Measurements from ENCODE around the gene PADI1. TPM values are rescaled to one million over a fixed set of nuclear protein-coding genes. Genes with fewer than 3 reads are reported as not detected.

The PADI1 gene
- total RNA-seq, 4 donors from 2014 or later: 4.0 to 57.3 (median 9.1) TPM

DNA sequence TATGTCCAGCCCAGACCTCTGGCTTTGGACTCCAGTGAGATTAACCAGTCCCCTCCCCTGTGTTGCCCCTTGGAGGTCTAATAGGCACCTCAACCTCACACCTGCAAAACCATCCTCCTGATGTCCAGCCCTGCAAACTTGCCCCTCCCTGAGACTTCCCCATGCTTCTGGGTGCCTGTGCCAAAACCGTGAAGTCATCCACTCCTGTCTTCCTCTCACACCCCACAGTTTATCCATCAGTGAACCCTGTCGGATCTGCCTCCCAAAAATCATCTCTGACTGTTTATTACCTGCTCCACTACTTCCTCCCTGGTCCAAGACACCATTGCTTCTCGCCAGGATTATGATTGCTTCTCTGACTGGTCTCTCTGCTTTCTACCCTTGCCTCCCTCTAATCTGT, 31.7 kb upstream of the PADI1 start:
- H3K27ac ChIP-seq: no peak overlapping the region
- H3K4me3 ChIP-seq: no peak overlapping the region
- TF ChIP-seq POLR2AphosphoS5 (IDR thresholded peaks at IDR 0.05): no peak
- no peak for TF ChIP-seq POLR2A (IDR thresholded peaks at IDR 0.05)
- TF ChIP-seq EP300 (IDR thresholded peaks at IDR 0.05): no peak
- TF ChIP-seq, protein P1, sequence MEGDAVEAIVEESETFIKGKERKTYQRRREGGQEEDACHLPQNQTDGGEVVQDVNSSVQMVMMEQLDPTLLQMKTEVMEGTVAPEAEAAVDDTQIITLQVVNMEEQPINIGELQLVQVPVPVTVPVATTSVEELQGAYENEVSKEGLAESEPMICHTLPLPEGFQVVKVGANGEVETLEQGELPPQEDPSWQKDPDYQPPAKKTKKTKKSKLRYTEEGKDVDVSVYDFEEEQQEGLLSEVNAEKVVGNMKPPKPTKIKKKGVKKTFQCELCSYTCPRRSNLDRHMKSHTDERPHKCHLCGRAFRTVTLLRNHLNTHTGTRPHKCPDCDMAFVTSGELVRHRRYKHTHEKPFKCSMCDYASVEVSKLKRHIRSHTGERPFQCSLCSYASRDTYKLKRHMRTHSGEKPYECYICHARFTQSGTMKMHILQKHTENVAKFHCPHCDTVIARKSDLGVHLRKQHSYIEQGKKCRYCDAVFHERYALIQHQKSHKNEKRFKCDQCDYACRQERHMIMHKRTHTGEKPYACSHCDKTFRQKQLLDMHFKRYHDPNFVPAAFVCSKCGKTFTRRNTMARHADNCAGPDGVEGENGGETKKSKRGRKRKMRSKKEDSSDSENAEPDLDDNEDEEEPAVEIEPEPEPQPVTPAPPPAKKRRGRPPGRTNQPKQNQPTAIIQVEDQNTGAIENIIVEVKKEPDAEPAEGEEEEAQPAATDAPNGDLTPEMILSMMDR (IDR thresholded peaks at IDR 0.05): no peak
- peaks cover 10% of the 10 kb centered on the region for H3K27me3 ChIP-seq
- H3K36me3 ChIP-seq: no peaks in the 10 kb centered on the region
- no peaks in the 10 kb centered on the region for H3K4me1 ChIP-seq
- DNase-seq (ENCODE audit: low spot score in 2 of 2): no peak
- 46% methylated on average over 3 of the region's 3 CpGs for WGBS
- H3K9me3 ChIP-seq: no peaks in the 10 kb centered on the region

DNA sequence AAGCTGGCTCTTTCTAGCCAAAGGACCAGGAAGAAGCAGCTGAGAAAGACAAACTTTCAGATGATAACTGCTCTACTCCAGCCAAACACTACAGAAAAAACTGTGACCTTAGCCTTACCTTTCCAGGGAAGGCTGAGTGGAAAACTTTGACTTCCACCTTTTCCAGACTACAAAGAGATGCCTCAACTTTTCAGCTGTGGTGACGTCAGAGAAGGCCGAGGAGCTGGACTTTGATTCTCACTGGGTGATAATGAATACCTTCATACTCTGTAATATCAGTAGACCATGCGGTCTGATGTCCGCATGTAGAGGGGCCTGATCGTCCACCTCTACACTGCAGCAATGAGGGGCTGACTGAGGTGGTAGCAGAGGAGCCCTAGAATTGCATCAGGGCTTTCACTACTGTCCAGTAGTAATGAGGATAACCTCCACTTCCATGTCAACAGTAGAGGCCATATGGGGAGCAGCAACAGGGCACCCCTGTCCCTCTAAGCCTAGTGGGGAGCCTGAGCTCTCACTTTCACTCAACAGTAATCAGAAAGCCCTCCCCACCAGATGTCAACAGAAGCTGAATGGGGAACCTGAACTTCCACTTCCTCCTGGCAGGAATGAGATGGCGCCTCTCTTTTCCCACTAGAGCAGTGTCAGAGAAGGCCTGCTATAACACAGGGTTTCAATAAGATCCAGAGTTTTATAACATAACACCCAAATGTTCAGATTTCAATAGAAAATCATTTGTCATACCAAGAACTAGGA, 28.4 kb upstream of the PADI1 start:
- Histone ChIP-seq H3K27me3 (peaks cover 8% of the 10 kb centered on the region), H3K4me1 (no peaks in the 10 kb centered on the region), H3K4me3 (no peak overlapping the region), H3K27ac (no peak overlapping the region), H3K9me3 (no peaks in the 10 kb centered on the region), H3K36me3 (no peaks in the 10 kb centered on the region)
- TF ChIP-seq EP300 (IDR thresholded peaks at IDR 0.05) (no peak), POLR2AphosphoS5 (IDR thresholded peaks at IDR 0.05) (no peak), POLR2A (IDR thresholded peaks at IDR 0.05) (no peak)
- TF ChIP-seq, protein P1 (IDR thresholded peaks at IDR 0.05): no peak
- WGBS: 83% methylated on average over 6 of the region's 6 CpGs
- peak in 1 of 2 donors; percentile 18 for DNase-seq (ENCODE audit: low spot score in 2 of 2)

DNA sequence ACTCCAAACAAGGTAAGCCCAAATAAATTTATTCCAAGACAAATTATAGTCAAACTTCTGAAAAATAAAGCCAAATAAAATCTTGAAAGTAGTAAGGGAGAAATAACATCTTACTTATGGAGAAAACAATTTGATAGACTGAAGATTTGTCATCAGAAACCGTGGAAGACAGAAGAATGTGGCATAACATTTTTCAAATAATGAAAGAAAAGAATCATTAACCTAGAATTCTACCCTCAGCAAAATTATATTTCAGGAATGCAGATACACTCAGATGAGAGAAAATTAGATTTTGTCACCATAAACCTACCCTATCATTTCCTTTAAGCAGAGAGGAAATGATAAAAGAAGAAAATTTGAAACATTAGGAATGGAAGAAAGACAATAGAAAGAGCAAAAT, 27.3 kb upstream of the PADI1 start:
- no peaks in the 10 kb centered on the region for H3K9me3 ChIP-seq
- no peak overlapping the region for H3K27ac ChIP-seq
- WGBS: 48% methylated on average over 1 of the region's 1 CpG
- DNase-seq (ENCODE audit: low spot score in 2 of 2): no peak
- peaks cover 8% of the 10 kb centered on the region for H3K27me3 ChIP-seq
- TF ChIP-seq, protein P1 (IDR thresholded peaks at IDR 0.05): no peak
- TF ChIP-seq POLR2AphosphoS5 (IDR thresholded peaks at IDR 0.05) (no peak), EP300 (IDR thresholded peaks at IDR 0.05) (no peak), POLR2A (IDR thresholded peaks at IDR 0.05) (no peak)
- no peaks in the 10 kb centered on the region for H3K4me1 ChIP-seq
- no peak overlapping the region for H3K4me3 ChIP-seq
- no peaks in the 10 kb centered on the region for H3K36me3 ChIP-seq

DNA sequence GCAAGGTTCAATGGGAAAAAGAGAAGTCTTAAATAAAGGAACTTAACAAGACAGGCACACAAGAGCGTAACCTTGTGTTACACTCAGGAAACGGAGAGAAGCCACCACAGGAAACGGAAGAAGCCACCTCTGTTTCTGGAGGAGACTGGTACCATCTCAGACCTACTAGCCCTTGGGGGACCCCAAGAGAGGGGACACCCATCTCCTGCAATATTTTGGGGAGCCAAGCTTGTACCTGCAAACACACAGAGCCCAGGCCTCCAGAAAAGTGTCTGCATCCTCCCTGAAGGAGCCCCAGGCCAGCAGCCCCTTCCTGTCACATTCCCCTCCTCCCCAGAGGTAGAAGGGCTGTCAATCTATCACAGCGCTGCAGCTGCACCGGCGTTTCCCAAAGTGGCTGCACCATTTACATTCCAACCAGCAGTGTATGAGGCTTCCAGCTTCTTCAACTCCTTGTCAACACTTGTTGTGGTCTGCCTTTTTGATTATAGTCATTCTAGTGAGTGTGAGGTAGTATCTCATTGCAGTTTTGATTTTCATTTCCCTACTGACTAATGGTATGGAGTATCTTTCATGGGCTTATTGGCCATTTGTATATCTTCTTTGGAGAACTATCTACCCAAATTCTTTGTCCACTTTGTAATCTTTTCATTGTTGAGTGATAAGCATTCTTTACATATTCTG, 23.0 kb upstream of the PADI1 start:
- Histone ChIP-seq H3K27me3 (peaks cover 5% of the 10 kb centered on the region), H3K36me3 (no peaks in the 10 kb centered on the region), H3K4me1 (peaks cover 11% of the 10 kb centered on the region), H3K4me3 (no peak overlapping the region), H3K27ac (no peak overlapping the region), H3K9me3 (no peaks in the 10 kb centered on the region)
- TF ChIP-seq POLR2A (IDR thresholded peaks at IDR 0.05) (no peak), POLR2AphosphoS5 (IDR thresholded peaks at IDR 0.05) (no peak), EP300 (IDR thresholded peaks at IDR 0.05) (no peak)
- TF ChIP-seq, protein P1 (IDR thresholded peaks at IDR 0.05): no peak
- peak in 1 of 2 donors; percentile 38 for DNase-seq (ENCODE audit: low spot score in 2 of 2)
- WGBS: 51% methylated on average over 6 of the region's 6 CpGs

All from suprapubic skin (tissue), 4 donors.